ENCODE results near the gene ST8SIA6.

GRCh38 chr10:17427666-17428350, 26.6 kb downstream of the ST8SIA6 start:
- TF ChIP-seq CTCF (IDR thresholded peaks at IDR 0.05) (no peak), POLR2A (IDR thresholded peaks at IDR 0.05) (no peak)
